ENCODE results near the gene KLHL29. TPM values are rescaled to one million over a fixed set of nuclear protein-coding genes. Genes with fewer than 3 reads are reported as not detected.

The KLHL29 gene
- total RNA-seq, 1 experiment from 2014 or later, result 7.7 TPM

GRCh38 chr2:23420091-23420839 is 35.3 kb downstream of the KLHL29 start:
- Histone ChIP-seq H3K27ac (ENCODE audit: low read length) (no peak overlapping the region), H3K9me3 (ENCODE audit: control insufficient read depth, insufficient read depth, low read depth, low read length) (no peaks in the 10 kb centered on the region), H3K36me3 (ENCODE audit: control insufficient read depth, insufficient read depth, low read length) (no peaks in the 10 kb centered on the region), H3K4me3 (ENCODE audit: low read depth in 2 of 2, low read length in 2 of 2) (no peak overlapping the region), H3K27me3 (ENCODE audit: control insufficient read depth, insufficient read depth, low read length) (no peaks in the 10 kb centered on the region), H3K4me1 (ENCODE audit: control insufficient read depth, insufficient read depth, low read length) (no peaks in the 10 kb centered on the region)
- TF ChIP-seq, protein P1, sequence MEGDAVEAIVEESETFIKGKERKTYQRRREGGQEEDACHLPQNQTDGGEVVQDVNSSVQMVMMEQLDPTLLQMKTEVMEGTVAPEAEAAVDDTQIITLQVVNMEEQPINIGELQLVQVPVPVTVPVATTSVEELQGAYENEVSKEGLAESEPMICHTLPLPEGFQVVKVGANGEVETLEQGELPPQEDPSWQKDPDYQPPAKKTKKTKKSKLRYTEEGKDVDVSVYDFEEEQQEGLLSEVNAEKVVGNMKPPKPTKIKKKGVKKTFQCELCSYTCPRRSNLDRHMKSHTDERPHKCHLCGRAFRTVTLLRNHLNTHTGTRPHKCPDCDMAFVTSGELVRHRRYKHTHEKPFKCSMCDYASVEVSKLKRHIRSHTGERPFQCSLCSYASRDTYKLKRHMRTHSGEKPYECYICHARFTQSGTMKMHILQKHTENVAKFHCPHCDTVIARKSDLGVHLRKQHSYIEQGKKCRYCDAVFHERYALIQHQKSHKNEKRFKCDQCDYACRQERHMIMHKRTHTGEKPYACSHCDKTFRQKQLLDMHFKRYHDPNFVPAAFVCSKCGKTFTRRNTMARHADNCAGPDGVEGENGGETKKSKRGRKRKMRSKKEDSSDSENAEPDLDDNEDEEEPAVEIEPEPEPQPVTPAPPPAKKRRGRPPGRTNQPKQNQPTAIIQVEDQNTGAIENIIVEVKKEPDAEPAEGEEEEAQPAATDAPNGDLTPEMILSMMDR (IDR thresholded peaks at IDR 0.05), result no peak
- TF ChIP-seq TCF7L2 (IDR thresholded peaks at IDR 0.05; ENCODE audit: low read depth, low read length) (no peak), SIN3A (IDR thresholded peaks at IDR 0.05; ENCODE audit: borderline replicate concordance, insufficient read depth, low read depth, low read length) (no peak), POLR2AphosphoS5 (IDR thresholded peaks at IDR 0.05; ENCODE audit: low read depth, low read length) (no peak)
- TF ChIP-seq, protein P2, sequence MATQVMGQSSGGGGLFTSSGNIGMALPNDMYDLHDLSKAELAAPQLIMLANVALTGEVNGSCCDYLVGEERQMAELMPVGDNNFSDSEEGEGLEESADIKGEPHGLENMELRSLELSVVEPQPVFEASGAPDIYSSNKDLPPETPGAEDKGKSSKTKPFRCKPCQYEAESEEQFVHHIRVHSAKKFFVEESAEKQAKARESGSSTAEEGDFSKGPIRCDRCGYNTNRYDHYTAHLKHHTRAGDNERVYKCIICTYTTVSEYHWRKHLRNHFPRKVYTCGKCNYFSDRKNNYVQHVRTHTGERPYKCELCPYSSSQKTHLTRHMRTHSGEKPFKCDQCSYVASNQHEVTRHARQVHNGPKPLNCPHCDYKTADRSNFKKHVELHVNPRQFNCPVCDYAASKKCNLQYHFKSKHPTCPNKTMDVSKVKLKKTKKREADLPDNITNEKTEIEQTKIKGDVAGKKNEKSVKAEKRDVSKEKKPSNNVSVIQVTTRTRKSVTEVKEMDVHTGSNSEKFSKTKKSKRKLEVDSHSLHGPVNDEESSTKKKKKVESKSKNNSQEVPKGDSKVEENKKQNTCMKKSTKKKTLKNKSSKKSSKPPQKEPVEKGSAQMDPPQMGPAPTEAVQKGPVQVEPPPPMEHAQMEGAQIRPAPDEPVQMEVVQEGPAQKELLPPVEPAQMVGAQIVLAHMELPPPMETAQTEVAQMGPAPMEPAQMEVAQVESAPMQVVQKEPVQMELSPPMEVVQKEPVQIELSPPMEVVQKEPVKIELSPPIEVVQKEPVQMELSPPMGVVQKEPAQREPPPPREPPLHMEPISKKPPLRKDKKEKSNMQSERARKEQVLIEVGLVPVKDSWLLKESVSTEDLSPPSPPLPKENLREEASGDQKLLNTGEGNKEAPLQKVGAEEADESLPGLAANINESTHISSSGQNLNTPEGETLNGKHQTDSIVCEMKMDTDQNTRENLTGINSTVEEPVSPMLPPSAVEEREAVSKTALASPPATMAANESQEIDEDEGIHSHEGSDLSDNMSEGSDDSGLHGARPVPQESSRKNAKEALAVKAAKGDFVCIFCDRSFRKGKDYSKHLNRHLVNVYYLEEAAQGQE (IDR thresholded peaks at IDR 0.05; ENCODE audit: insufficient read depth in 1 of 2, low read depth in 2 of 2, low read length in 1 of 2), result no peak
- intact Hi-C loops (cut with micrococcal nuclease; ENCODE audit: unreplicated experiment), result no loop called here
- DNase-seq (ENCODE audit: low read depth, low spot score) (no peak), ATAC-seq (no peak)
- in situ Hi-C loops (cut with HindIII; ENCODE audit: low pct_unique_long_range_greater_than_20kb, low sequenced_read_pairs), result no loop called here
- POLR2A ChIA-PET, result no interaction called here
- BruUV-seq (replicated peaks), result no TSS peak
- CTCF ChIA-PET, result no interaction called here

DNA sequence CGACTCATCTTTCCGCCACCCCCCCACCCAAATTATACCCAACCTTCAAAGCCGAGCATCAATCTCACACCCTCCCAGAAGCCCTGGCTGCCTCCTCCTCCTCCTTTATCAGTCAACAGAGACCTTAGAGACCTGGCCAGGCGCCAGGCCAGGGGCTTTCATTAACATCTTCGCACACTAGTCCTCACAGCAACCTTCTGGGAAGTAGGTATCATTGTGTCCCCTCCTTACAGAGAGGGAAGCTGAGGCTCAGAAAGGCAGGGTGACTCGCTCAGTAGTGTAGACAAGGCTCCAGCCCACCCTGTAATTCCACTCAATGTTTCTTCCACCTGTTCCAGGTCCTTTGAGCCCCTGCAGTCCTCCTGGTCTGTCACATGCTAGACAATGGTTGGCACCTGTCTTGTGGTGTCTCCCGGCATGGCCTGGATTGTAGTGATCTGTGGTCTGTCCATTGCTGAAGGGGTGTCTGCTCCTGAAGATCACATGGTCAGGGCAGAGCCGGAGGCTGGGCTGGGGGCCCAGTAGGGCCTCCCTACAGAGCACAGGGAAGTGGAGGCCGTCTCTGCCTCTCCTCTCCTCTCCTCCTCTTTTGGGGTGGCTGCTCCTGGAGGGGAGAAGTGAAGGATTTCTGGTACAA is 36.0 kb downstream of the KLHL29 start:
- no TSS peak for BruUV-seq (replicated peaks)
- CTCF ChIA-PET, result no interaction called here
- DNase-seq (ENCODE audit: low read depth, low spot score), result no peak

More for the DNA sequence above, 36.0 kb downstream of the KLHL29 start:
- no peak overlapping the region for H3K4me3 ChIP-seq (ENCODE audit: low read depth in 2 of 2, low read length in 2 of 2)
- in situ Hi-C loops (cut with HindIII; ENCODE audit: low pct_unique_long_range_greater_than_20kb, low sequenced_read_pairs), result no loop called here
- intact Hi-C loops (cut with micrococcal nuclease; ENCODE audit: unreplicated experiment), result no loop called here
- H3K36me3 ChIP-seq (ENCODE audit: control insufficient read depth, insufficient read depth, low read length), result no peaks in the 10 kb centered on the region
- H3K27ac ChIP-seq (ENCODE audit: low read length), result no peak overlapping the region
- TF ChIP-seq SIN3A (IDR thresholded peaks at IDR 0.05; ENCODE audit: borderline replicate concordance, insufficient read depth, low read depth, low read length), result no peak
- TF ChIP-seq, protein P2 (IDR thresholded peaks at IDR 0.05; ENCODE audit: insufficient read depth in 1 of 2, low read depth in 2 of 2, low read length in 1 of 2), result no peak
- TF ChIP-seq, protein P1 (IDR thresholded peaks at IDR 0.05), result no peak
- no peak for TF ChIP-seq TCF7L2 (IDR thresholded peaks at IDR 0.05; ENCODE audit: low read depth, low read length)
- TF ChIP-seq POLR2AphosphoS5 (IDR thresholded peaks at IDR 0.05; ENCODE audit: low read depth, low read length), result no peak
- POLR2A ChIA-PET, result no interaction called here
- no peak for ATAC-seq
- no peaks in the 10 kb centered on the region for H3K27me3 ChIP-seq (ENCODE audit: control insufficient read depth, insufficient read depth, low read length)
- H3K4me1 ChIP-seq (ENCODE audit: control insufficient read depth, insufficient read depth, low read length), result no peaks in the 10 kb centered on the region
- no peaks in the 10 kb centered on the region for H3K9me3 ChIP-seq (ENCODE audit: control insufficient read depth, insufficient read depth, low read depth, low read length)

Measured in Panc1 (cell line).